Duodenal mucosa (tissue), 2 donors: ENCODE results near the gene CDS1.
"Not testable (repeated sequence)": the region's sequence is repeated elsewhere in the genome, so short reads cannot be mapped to it uniquely, and the experiment has no call there.

Experiments used
- H3K27ac ChIP-seq: one replicate; pipeline ENCODE4 v1.7.0; 2013; ENCODE audit warnings: low read depth, low read length
- H3K27me3 ChIP-seq, 2 donors: one replicate each; pipeline ENCODE4 v1.7.0; 2013; ENCODE audit warnings: low read length in 2 of 2, control low read depth in 1 of 2; ENCODE audit not compliant: insufficient read depth in 2 of 2, control insufficient read depth in 1 of 2
- H3K36me3 ChIP-seq, 2 donors: one replicate each; pipeline ENCODE4 v1.7.0; 2013; ENCODE audit warnings: low read length in 2 of 2, control low read depth in 1 of 2; ENCODE audit not compliant: insufficient read depth in 2 of 2, control insufficient read depth in 1 of 2
- H3K4me1 ChIP-seq, 2 donors: one replicate each; pipeline ENCODE4 v1.7.0; 2013; ENCODE audit warnings: low read length in 2 of 2, control low read depth in 1 of 2; ENCODE audit not compliant: insufficient read depth in 2 of 2, control insufficient read depth in 1 of 2
- H3K4me3 ChIP-seq, 2 donors: one replicate each; pipeline ENCODE4 v1.7.0; 2013; ENCODE audit warnings: low read length in 2 of 2, low read depth in 1 of 2
- H3K9ac ChIP-seq, 2 donors: one replicate each; pipeline ENCODE4 v1.7.0; 2013; ENCODE audit warnings: low read length in 2 of 2, low read depth in 1 of 2
- H3K9me3 ChIP-seq, 2 donors: one replicate each; pipeline ENCODE4 v1.7.0; 2013; ENCODE audit warnings: low read length in 2 of 2, control low read depth in 1 of 2; ENCODE audit not compliant: control insufficient read depth in 1 of 2

Gene CDS1

DNA sequence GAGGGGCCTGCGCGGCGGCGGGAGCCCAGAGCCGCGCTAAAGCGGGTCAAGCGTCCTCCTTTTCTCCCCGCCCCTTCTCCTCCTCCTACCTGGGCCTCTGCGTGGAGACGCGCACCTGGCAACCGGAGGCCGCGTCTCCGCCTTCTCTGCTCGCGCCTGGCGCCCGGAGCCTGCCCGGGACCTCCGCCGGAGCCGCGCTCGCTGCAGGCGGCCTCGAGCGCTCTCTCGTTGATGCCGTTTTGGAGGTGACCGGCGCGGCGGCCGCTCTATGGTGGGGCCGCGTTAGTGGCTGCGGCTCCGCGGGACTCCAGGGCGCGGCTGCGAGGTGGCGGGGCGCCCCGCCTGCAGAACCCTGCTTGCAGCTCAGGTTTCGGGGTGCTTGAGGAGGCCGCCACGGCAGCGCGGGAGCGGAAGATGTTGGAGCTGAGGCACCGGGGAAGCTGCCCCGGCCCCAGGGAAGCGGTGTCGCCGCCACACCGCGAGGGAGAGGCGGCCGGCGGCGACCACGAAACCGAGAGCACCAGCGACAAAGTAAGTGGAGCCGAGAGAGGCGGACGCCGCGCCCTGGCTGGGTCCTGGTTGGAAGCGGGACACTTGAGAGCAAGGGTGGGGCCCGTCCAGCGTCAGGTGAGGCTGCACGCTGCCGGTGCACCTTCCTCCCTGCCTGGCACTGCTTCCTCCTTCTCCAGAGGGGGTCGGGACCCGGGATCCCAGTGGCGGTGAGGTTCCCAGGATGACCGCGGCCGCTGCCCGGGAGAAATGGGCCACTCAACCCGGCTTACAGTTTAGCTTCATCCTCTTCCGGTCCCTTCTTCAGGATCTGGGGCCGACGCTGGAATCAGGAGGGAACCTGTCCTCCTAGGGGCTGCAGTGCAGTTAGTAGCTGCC, at the start of gene CDS1:
CDS1 (plus strand) TSS at position 140 of the 888 bp plus-strand sequence; CDS start at position 415, 275 bp downstream.
- H3K27me3 ChIP-seq: no peaks in the 10 kb centered on the region
- peaks cover 0 to 4% of the 10 kb centered on the region in 2 donors for H3K9me3 ChIP-seq
- no peaks in the 10 kb centered on the region for H3K36me3 ChIP-seq
- H3K4me1 ChIP-seq: peaks cover 8 to 21% of the 10 kb centered on the region in 2 donors
- peak within 1 kb of the TSS; percentile 72 to 91 for H3K4me3 ChIP-seq
- peak within 1 kb of the TSS; percentile 83 for H3K9ac ChIP-seq
- H3K27ac ChIP-seq: peak within 1 kb of the TSS; percentile 90

DNA sequence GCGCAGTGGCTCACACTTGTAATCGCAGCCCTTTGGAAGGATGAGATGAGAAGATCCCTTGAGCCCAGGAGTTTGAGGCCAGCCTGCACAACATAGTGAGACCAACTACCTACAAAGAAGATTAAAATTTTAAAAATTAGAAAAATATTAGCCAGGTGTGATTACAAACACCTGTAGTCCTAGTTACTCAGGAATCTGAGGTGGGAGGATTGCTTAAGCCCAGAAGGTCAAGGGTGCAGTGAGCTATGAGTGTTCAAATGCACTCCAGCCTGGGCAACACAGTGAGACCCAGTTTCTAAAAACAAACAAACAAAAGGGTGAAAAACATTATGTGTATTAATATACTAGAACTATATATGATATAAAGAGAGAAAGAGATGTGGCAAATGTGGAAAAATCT, 47.0 kb upstream of the CDS1 start:
- no peak overlapping the region for H3K9ac ChIP-seq

DNA sequence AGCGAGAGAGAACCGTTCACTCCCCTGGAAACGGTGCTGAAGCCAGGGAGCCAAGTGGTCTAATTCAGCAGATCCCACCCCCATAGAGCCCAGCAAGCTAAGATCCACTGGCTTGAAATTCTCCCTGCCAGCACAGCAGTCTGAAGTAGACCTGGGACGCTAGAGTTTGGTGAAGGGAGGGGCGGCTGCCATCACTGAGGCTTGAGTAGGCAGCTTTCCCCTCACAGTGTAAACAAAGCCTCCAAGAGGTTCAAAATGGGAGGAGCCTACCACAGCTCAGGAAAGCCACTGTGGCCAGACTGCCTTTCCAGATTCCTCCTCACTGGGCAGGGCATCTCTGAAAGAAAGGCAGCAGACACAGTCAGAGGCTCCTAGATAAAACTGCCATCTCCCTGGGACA, 37.8 kb upstream of the CDS1 start:
- H3K36me3 ChIP-seq: no peaks in the 10 kb centered on the region
- H3K4me1 ChIP-seq: no peaks in the 10 kb centered on the region
- no peaks in the 10 kb centered on the region for H3K27me3 ChIP-seq
- H3K9ac ChIP-seq: no peak overlapping the region
- H3K27ac ChIP-seq: no peak overlapping the region
- H3K9me3 ChIP-seq: no peaks in the 10 kb centered on the region
- H3K4me3 ChIP-seq: no peak overlapping the region

More for the DNA sequence above, 47.0 kb upstream of the CDS1 start:
- Histone ChIP-seq H3K27ac (no peak overlapping the region), H3K9me3 (no peaks in the 10 kb centered on the region), H3K27me3 (no peaks in the 10 kb centered on the region), H3K4me3 (no peak overlapping the region), H3K4me1 (no peaks in the 10 kb centered on the region), H3K36me3 (no peaks in the 10 kb centered on the region)

DNA sequence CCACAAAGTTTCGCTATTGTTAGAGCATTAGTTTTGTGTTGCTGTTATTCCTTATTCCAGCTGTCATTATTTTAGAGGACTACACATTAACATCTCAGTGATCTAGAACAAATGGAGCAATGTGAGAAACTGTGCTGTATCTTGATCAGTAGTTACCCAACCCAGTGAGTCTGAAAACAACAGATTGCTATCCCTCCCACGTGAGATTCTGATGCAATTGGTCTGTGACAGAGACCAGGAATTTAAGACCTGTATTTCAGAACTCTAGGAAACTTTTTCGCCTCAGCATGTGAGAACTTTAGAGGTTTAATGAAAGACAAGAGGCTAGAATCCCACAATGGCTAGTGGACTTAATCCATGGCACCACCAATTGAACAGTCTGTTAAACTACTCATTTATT, 35.7 kb upstream of the CDS1 start:
- Histone ChIP-seq H3K4me3 (no peak overlapping the region), H3K4me1 (no peaks in the 10 kb centered on the region), H3K9ac (no peak overlapping the region), H3K36me3 (no peaks in the 10 kb centered on the region), H3K9me3 (peaks cover 0 to 3% of the 10 kb centered on the region in 2 donors), H3K27me3 (no peaks in the 10 kb centered on the region), H3K27ac (no peak overlapping the region)

GRCh38 chr4:84549191-84549590, 33.7 kb upstream of the CDS1 start:
- H3K4me1 ChIP-seq, H3K27ac ChIP-seq, H3K36me3 ChIP-seq, H3K9ac ChIP-seq, H3K4me3 ChIP-seq, H3K27me3 ChIP-seq, H3K9me3 ChIP-seq: not testable (repeated sequence)

GRCh38 chr4:84562156-84562555, 20.8 kb upstream of the CDS1 start:
- Histone ChIP-seq H3K27ac (no peak overlapping the region), H3K27me3 (no peaks in the 10 kb centered on the region), H3K9ac (no peak overlapping the region), H3K9me3 (no peaks in the 10 kb centered on the region), H3K4me1 (no peaks in the 10 kb centered on the region), H3K36me3 (peaks cover 0 to 3% of the 10 kb centered on the region in 2 donors), H3K4me3 (no peak overlapping the region)

GRCh38 chr4:84563002-84563401, 19.9 kb upstream of the CDS1 start:
- no peak overlapping the region for H3K4me3 ChIP-seq
- H3K9me3 ChIP-seq: no peaks in the 10 kb centered on the region
- no peaks in the 10 kb centered on the region for H3K4me1 ChIP-seq
- H3K36me3 ChIP-seq: no peaks in the 10 kb centered on the region
- H3K27ac ChIP-seq: no peak overlapping the region
- no peaks in the 10 kb centered on the region for H3K27me3 ChIP-seq
- H3K9ac ChIP-seq: no peak overlapping the region

GRCh38 chr4:84565951-84566350, 17.0 kb upstream of the CDS1 start:
- Histone ChIP-seq H3K9me3 (no peaks in the 10 kb centered on the region), H3K36me3 (no peaks in the 10 kb centered on the region), H3K4me1 (no peaks in the 10 kb centered on the region), H3K4me3 (no peak overlapping the region), H3K27ac (no peak overlapping the region), H3K9ac (no peak overlapping the region), H3K27me3 (no peaks in the 10 kb centered on the region)

- no peaks in the 10 kb centered on the region for H3K9me3 ChIP-seq
- H3K27ac ChIP-seq: no peak overlapping the region
- no peak overlapping the region for H3K4me3 ChIP-seq
- no peaks in the 10 kb centered on the region for H3K4me1 ChIP-seq
- no peaks in the 10 kb centered on the region for H3K36me3 ChIP-seq
- no peak overlapping the region for H3K9ac ChIP-seq
- H3K27me3 ChIP-seq: no peaks in the 10 kb centered on the region
These were observed 14.4 kb upstream of the CDS1 start for GRCh38 chr4:84568496-84568895.

DNA sequence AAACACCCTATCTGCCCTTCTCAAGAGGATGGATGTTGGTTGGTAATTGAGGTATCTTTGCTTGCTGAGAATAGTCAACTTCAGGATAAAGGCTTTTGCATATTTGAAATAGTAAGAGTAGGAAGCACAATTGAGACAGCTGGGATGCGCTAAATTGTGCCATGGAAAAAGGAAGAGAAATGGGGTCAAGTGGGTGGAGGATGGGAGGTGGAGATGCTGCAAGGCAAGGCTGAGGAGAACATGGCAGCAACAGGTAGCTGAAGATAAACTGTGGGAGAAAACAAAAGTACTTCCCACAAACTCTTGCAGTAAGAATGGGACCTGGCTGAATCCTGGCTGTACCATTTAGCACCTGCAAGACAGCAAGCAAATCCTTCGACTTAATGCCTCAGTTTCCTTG, 13.9 kb upstream of the CDS1 start:
- Histone ChIP-seq H3K9me3 (no peaks in the 10 kb centered on the region), H3K27ac (no peak overlapping the region), H3K4me3 (no peak overlapping the region), H3K9ac (no peak overlapping the region), H3K36me3 (no peaks in the 10 kb centered on the region), H3K27me3 (no peaks in the 10 kb centered on the region), H3K4me1 (no peaks in the 10 kb centered on the region)
